Posterior vena cava (tissue), 2 donors: ENCODE measurements around the gene NAA38. TPM values are rescaled to one million over a fixed set of nuclear protein-coding genes. Genes with fewer than 3 reads are reported as not detected.

Experiments used
- DNase-seq: peaks from one replicate; pipeline ENCODE4 v3.0.0-alpha.2; 2020; ENCODE audit warnings: low spot score
- intact Hi-C, 2 donors: fragments of 100-400 bp; cut with DNase I; formaldehyde crosslinking; loops; one replicate each; pipeline versions ENCODE4 v1.14.1 to v1.14.2; 2022 to 2023
- total RNA-seq, 2 donors: library from RNA; stranded (reverse); fragmentation: NEBNext Ultra II Directional; extraction: Animal tissue kit (Norgen Biotek cat#: 25700); gene quantifications; one replicate each; pipeline ENCODE4 v1.2.1, GENCODE V29; 2021
- donor health status: DM: yes; HTN: yes; CAD: no.
- donor health status: DM: yes; HTN: yes; CAD: no.

Gene NAA38
- total RNA-seq, 2 donors from 2014 or later: 65.2 to 79.7 TPM

DNA sequence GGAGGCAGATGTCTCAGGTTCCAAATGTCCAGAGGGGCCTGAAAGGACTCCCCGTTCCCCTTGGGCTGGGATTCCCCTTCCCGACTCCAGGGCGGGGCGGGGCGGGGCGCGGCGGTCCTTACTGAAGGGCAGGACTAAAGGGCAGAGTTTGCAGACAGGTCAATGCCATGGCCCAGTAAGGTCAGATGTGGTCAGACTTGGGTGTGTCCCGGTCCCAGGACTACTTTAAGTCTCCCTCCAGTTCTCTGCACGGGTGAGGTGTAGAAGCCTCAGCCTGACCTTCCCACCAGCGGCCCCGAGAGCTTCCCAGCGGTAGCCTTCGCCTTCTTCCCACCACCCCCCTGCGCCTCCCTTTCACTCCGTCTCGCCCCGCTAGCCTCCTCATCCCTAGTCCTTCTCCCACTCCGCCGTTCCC lies 22.8 kb downstream of the NAA38 start:
- DNase-seq: peak; percentile 93
- intact Hi-C loops: no loop called here

- peak; percentile 98 for DNase-seq
- intact Hi-C loops: no loop called here
Measured at GRCh38 chr17:7833795-7834541, 23.4 kb downstream of the NAA38 start, which contains the start of gene KDM6B. KDM6B (plus strand) TSS chr17:7834217; CDS start chr17:7845555, 11,338 bp downstream.

- intact Hi-C loops: no loop called here
- DNase-seq: peak; percentile 61
Measured at GRCh38 chr17:7833011-7833794, 24.2 kb downstream of the NAA38 start.

DNA sequence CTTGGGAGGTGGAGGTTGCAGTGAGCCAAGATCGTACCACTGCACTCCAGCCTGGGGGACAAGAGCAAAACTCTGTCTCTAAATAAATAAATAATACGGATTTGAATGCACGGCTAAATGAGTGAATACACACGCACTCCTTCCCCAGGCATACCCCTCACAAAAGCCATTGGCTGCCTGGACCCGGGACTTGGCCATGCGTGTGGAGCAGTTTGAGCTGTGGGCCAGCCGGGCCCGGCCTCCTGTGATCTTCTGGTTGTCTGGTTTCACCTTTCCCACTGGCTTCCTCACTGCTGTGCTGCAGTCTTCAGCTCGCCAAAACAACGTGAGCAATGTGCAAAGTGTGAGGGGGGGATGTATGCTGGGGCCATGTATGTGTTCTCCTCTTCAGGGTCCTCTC lies 24.9 kb downstream of the NAA38 start:
- intact Hi-C loops: no loop called here
- DNase-seq: no peak

DNA sequence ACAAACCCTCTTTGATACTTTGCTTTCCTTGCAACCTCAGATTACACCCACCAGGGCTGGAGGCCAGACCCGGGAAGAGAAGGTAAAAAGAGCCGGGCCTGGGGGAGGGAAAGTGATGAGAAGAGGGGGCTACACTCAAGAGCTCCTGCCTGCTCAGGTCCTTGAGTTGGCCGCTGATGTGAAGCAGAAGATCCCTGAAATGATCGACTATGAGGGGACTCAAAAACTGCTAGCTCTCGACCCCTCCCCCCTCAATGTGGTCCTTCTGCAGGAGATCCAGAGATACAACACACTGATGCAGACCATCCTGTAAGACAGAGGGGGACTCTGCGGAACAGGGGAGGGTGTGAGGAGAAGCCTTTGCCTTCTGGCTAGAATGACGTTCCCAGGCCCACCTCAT lies 26.1 kb downstream of the NAA38 start:
- intact Hi-C loops: no loop called here
- peak; percentile 53 for DNase-seq

DNA sequence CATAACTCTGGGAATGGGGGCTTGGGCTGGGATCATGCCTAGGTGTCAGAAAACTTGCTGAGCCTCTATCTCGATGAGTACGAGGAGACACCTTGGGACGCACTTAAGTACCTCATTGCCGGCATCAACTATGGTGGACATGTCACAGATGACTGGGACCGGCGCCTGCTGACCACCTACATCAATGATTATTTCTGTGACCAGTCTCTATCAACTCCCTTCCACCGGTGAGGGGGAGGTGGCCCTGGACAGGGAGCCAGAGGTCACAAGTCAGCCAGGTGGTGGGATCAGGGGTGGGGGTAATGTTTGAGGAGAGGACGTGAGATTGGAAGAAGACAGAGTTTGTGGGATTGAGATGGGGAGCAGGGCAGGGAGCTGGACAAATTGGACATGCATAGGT lies 26.7 kb downstream of the NAA38 start:
- intact Hi-C loops: no loop called here
- DNase-seq: peak; percentile 71

- intact Hi-C loops: loop anchor here (10.0 kb wide), 2 partner anchors 81 to 159 kb away; no protein-coding TSS in a partner anchor
- DNase-seq: no peak
Measured at GRCh38 chr17:7825206-7825990, 32.0 kb downstream of the NAA38 start.

DNA sequence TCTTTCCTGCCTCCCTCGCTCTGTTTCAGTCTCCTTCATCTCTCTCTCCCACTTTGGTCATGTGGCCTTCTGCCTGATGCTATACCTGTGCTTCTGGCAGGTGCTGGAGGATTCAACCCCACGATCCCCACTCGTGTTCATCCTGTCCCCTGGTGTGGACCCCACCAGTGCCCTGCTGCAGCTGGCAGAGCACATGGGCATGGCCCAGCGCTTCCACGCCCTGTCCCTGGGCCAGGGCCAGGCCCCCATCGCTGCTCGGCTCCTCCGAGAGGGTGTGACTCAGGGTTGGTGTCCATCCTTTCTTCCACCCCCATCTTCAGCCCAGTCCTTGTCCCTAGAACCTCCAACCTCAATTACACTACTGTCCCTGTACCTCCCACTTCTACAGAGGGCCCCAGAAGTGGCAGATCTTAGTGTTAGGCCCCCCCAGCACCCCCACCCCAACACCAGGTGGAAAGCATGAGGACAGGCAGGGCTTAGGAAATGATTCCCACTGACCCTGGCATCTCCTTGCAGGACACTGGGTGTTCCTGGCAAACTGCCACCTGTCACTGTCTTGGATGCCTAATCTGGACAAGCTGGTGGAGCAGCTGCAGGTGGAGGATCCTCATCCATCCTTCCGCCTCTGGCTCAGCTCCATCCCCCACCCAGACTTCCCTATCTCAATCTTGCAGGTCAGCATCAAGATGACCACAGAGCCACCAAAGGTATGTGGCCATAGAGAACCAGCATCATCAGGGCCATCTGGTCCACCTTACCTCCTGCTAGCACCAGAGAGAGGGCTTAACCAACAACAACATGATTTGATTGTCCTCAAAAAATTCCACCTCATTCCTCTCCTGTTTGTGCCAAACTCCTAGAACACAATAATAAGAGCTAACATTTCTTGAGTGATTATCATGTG lies 33.1 kb downstream of the NAA38 start:
- DNase-seq: no peak
- intact Hi-C loops: loop anchor here (5.0 to 10.0 kb wide), 3 partner anchors 38 to 161 kb away; no protein-coding TSS in a partner anchor

- no peak for DNase-seq
- intact Hi-C loops: loop anchor here (5.0 to 10.0 kb wide), 3 partner anchors 39 to 161 kb away; no protein-coding TSS in a partner anchor
Measured at GRCh38 chr17:7823581-7824001, 33.8 kb downstream of the NAA38 start.

GRCh38 chr17:7822126-7822525 lies 35.2 kb downstream of the NAA38 start:
- intact Hi-C loops: loop anchor here (5.0 to 10.0 kb wide), 3 partner anchors 40 to 163 kb away; no protein-coding TSS in a partner anchor

GRCh38 chr17:7820231-7820630 lies 37.1 kb downstream of the NAA38 start:
- intact Hi-C loops: loop anchor here (5.0 to 10.0 kb wide), 3 partner anchors 42 to 165 kb away; no protein-coding TSS in a partner anchor

More at GRCh38 chr17:7822126-7822525, 35.2 kb downstream of the NAA38 start:
- peak; percentile 44 for DNase-seq

GRCh38 chr17:7818746-7819645 lies 38.4 kb downstream of the NAA38 start:
- intact Hi-C loops: loop anchor here in 1 of 2 donors (1.0 kb wide), 1 partner anchor 88 kb away; no protein-coding TSS in a partner anchor

More at GRCh38 chr17:7820231-7820630, 37.1 kb downstream of the NAA38 start:
- DNase-seq: no peak

DNA sequence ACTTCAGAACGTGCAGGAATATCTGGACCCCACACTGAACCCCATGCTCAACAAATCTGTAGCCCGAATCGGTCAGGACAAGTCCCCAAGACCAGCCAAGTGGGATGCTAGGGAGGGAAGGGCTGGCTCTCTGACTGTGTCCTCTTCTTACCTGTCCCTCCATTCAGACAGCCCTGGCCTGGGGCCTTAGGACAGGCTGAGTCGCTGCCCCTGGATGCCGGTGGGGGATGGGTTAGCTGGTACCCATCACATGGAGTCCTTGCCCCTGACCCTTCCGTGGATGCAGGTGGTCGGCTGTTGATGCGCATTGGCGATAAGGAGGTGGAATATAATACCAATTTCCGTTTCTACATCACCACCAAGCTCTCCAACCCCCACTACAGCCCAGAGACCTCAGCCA lies 39.3 kb downstream of the NAA38 start:
- intact Hi-C loops: loop anchor here in 1 of 2 donors (1.0 kb wide), 1 partner anchor 89 kb away; no protein-coding TSS in a partner anchor
- DNase-seq: no peak

More at GRCh38 chr17:7818746-7819645, 38.4 kb downstream of the NAA38 start:
- no peak for DNase-seq

GRCh38 chr17:7817643-7817964 lies 39.8 kb downstream of the NAA38 start:
- intact Hi-C loops: no loop called here
- no peak for DNase-seq

GRCh38 chr17:7816926-7817642 lies 40.3 kb downstream of the NAA38 start:
- intact Hi-C loops: no loop called here
- no peak for DNase-seq

- no peak for DNase-seq
- intact Hi-C loops: loop anchor here in 1 of 2 donors (2.0 kb wide), 1 partner anchor 38 kb away; no protein-coding TSS in a partner anchor
Measured at GRCh38 chr17:7814969-7815368, 42.4 kb downstream of the NAA38 start.
